B cell (primary cell): ENCODE measurements around the gene PPP4R4. TPM values are rescaled to one million over a fixed set of nuclear protein-coding genes. Genes with fewer than 3 reads are reported as not detected.

Experiments
- ATAC-seq: fragments of 200-7000 bp; cut with Tn5 transposase; one replicate; pipeline ENCODE4 v1.10.0; 2021; ENCODE audit warnings: low read depth, mild to moderate bottlenecking, moderate number of reproducible peaks, moderate library complexity
- CTCF ChIA-PET: fragments of 350-600 bp; sonication (Branson Sonifier 250); formaldehyde crosslinking; loops from one replicate; lab custom pipeline; 2021; ENCODE audit warnings: antibody characterized with exemption, inconsistent platforms; lab: Charles Lee
- POLR2A ChIA-PET: fragments of 350-600 bp; sonication (Branson Sonifier 250); formaldehyde crosslinking; loops from one replicate; lab custom pipeline; 2021; ENCODE audit warnings: antibody characterized with exemption; lab: Charles Lee
- DNase-seq: peaks from one replicate; pipeline ENCODE4 v3.0.0; 2013
- H2AFZ ChIP-seq: 2 replicates; pipeline ENCODE4 v1.6.1; 2012; ENCODE audit warnings: mild to moderate bottlenecking, low read depth, low read length; ENCODE audit not compliant: insufficient read depth, poor library complexity, severe bottlenecking
- H3K27ac ChIP-seq, 2 donors: 1 replicate in 1 of 2; 2 replicates in 1 of 2; pipeline ENCODE4 v1.5.1; 2012 to 2013; ENCODE audit warnings: low read length in 2 of 2, mild to moderate bottlenecking in 2 of 2, moderate library complexity in 1 of 2
- H3K27me3 ChIP-seq, 4 experiments: fragments of 200-600 bp in 1 of 4; sonication (generic) in 1 of 4; replicated peaks in 1 of 4; 1 replicate in 2 of 4; 2 replicates in 2 of 4; pipeline versions ENCODE4 v1.6.1 to v1.7.0; 2013 to 2016; ENCODE audit warnings: low read length in 3 of 4, mild to moderate bottlenecking in 2 of 4, mixed read lengths in 1 of 4, moderate library complexity in 1 of 4; ENCODE audit not compliant: insufficient read depth in 4 of 4, control insufficient read depth in 3 of 4; ENCODE audit errors: control extremely low read depth in 1 of 4
- H3K36me3 ChIP-seq, 2 experiments: replicated peaks in 1 of 2; 1 replicate in 1 of 2; 2 replicates in 1 of 2; pipeline versions ENCODE4 v1.6.1 to v1.7.1; 2013; ENCODE audit warnings: low read length in 1 of 2; ENCODE audit not compliant: insufficient read depth in 2 of 2, control insufficient read depth in 1 of 2; ENCODE audit errors: control extremely low read depth in 1 of 2, extremely low read depth in 1 of 2
- H3K4me1 ChIP-seq, 2 donors: fragments of 200-600 bp in 1 of 2; sonication (generic) in 1 of 2; 1 replicate in 1 of 2; 2 replicates in 1 of 2; pipeline versions ENCODE4 v1.5.1 to v1.6.1; 2013 to 2017; ENCODE audit warnings: low read length in 2 of 2; ENCODE audit not compliant: control insufficient read depth in 2 of 2, insufficient read depth in 2 of 2
- H3K4me2 ChIP-seq: replicated peaks from 2 replicates; pipeline ENCODE3; 2012; ENCODE audit warnings: mild to moderate bottlenecking, low read depth, low read length; ENCODE audit not compliant: poor library complexity, severe bottlenecking
- H3K4me3 ChIP-seq, 5 experiments: fragments of 200-600 bp in 1 of 5; sonication (generic) in 1 of 5; 1 replicate in 3 of 5; 2 replicates in 2 of 5; pipeline versions ENCODE4 v1.5.1 to v1.7.0; 2011 to 2016; ENCODE audit warnings: low read length in 4 of 5, mild to moderate bottlenecking in 4 of 5, low read depth in 2 of 5, control low read depth in 1 of 5, moderate library complexity in 1 of 5; ENCODE audit not compliant: insufficient read depth in 1 of 5; ENCODE audit errors: control extremely low read depth in 1 of 5, extremely low read depth in 1 of 5
- H3K79me2 ChIP-seq: fragments of 200-600 bp; sonication (generic); one replicate; pipeline ENCODE4 v1.6.0; 2016; ENCODE audit warnings: low read length; ENCODE audit not compliant: control insufficient read depth, insufficient read depth
- H3K9ac ChIP-seq: fragments of 200-600 bp; sonication (generic); 2 replicates; pipeline ENCODE4 v1.6.1; 2017; ENCODE audit warnings: mild to moderate bottlenecking, low read length, moderate library complexity
- H3K9me3 ChIP-seq, 3 donors: one replicate each; pipeline versions ENCODE4 v1.6.1 to v1.7.1; 2013; ENCODE audit warnings: low read length in 2 of 3; ENCODE audit not compliant: control insufficient read depth in 2 of 3, insufficient read depth in 1 of 3; ENCODE audit errors: control extremely low read depth in 1 of 3
- H4K20me1 ChIP-seq: 2 replicates; pipeline ENCODE4 v1.6.0; 2012; ENCODE audit warnings: mild to moderate bottlenecking, low read length; ENCODE audit not compliant: insufficient read depth, control insufficient read depth, poor library complexity, severe bottlenecking
- H3K27ac Mint-ChIP-seq: one replicate; pipeline ENCODE4 v1.8.0; 2021; ENCODE audit warnings: mixed read lengths
- H3K27me3 Mint-ChIP-seq: one replicate; pipeline ENCODE4 v1.8.0; 2021; ENCODE audit warnings: mixed read lengths
- H3K4me1 Mint-ChIP-seq: one replicate; pipeline ENCODE4 v1.8.0; 2021; ENCODE audit warnings: mixed read lengths
- H3K4me3 Mint-ChIP-seq: one replicate; pipeline ENCODE4 v1.8.0; 2021; ENCODE audit warnings: mixed read lengths
- H3K9me3 Mint-ChIP-seq: one replicate; pipeline ENCODE4 v1.8.0; 2022; ENCODE audit warnings: mixed read lengths; ENCODE audit not compliant: insufficient read depth
- EZH2 ChIP-seq: IDR thresholded peaks from 2 replicates; pipeline ENCODE4 v1.6.1; 2012; ENCODE audit warnings: borderline replicate concordance, low read depth, mild to moderate bottlenecking, moderate library complexity, low read length; ENCODE audit not compliant: insufficient read depth, poor library complexity, severe bottlenecking
- WGBS: methylation state at CpG from one replicate; pipeline ENCODE4 v1.1.5; 2013; ENCODE audit warnings: missing lambda C conversion rate; ENCODE audit not compliant: insufficient coverage; 5-methylcytosine and 5-hydroxymethylcytosine counted together
- intact Hi-C: fragments of 100-400 bp; cut with micrococcal nuclease; formaldehyde crosslinking; loops from one replicate; pipeline ENCODE4 v1.10.0; 2022
- polyA plus RNA-seq: library from polyadenylated mRNA; depleted of rRNA; stranded (reverse); fragments of >200 nt; gene quantifications from 2 replicates; pipeline ENCODE4 v1.2.3, GENCODE V29; 2012
- total RNA-seq, 2 donors: library from RNA; stranded (reverse); fragments of 120-200 nt in 1 of 2; gene quantifications; 1 replicate in 1 of 2; 2 replicates in 1 of 2; pipeline versions ENCODE4 v1.2.3 to v1.2.4, GENCODE V29; 2013 to 2022
- TF ChIP-seq, protein P1 (sequence below): fragments of 200-600 bp; IDR thresholded peaks from one replicate; pipeline ENCODE4 v1.8.0; 2022; ENCODE audit warnings: antibody characterized with exemption, mild to moderate bottlenecking

Gene PPP4R4
- total and polyA plus RNA-seq, 2 donors (not counting 1 experiment from before 2014, with no cell fraction given): not detected

DNA sequence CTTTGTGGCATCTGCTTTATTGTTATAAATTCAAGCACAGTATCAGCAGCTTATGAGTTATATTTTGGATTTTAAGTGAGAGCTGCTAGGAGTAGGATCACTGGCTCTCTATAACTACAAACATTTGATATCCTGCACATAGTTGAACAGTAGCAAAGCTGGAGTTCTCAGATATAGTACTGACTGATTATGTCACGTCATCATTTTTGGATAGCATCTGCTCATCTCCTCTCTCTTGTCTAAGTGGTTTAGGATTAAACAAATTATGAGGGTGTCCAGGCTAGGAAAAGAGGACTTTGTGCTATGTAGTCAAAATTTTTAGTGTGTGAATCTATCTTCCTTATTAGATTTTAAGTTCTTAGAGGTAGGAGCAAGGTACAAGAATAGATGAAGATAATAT is 18.4 kb downstream of the PPP4R4 start:
- Histone ChIP-seq H3K9ac (no peak overlapping the region), H3K79me2 (no peaks in the 10 kb centered on the region), H3K36me3 (no peaks in the 10 kb centered on the region), H3K27ac (no peak overlapping the region), H4K20me1 (no peaks in the 10 kb centered on the region), H3K9me3 (peaks cover 0 to 4% (median 0%) of the 10 kb centered on the region in 3 donors), H3K4me3 (no peak overlapping the region), H3K27me3 (peaks cover 0 to 13% (median 3%) of the 10 kb centered on the region in 4 experiments), H2AFZ (no peak overlapping the region), H3K4me1 (no peaks in the 10 kb centered on the region), H3K4me2 (no peak overlapping the region)
- TF ChIP-seq EZH2: no peak
- TF ChIP-seq, protein P1, sequence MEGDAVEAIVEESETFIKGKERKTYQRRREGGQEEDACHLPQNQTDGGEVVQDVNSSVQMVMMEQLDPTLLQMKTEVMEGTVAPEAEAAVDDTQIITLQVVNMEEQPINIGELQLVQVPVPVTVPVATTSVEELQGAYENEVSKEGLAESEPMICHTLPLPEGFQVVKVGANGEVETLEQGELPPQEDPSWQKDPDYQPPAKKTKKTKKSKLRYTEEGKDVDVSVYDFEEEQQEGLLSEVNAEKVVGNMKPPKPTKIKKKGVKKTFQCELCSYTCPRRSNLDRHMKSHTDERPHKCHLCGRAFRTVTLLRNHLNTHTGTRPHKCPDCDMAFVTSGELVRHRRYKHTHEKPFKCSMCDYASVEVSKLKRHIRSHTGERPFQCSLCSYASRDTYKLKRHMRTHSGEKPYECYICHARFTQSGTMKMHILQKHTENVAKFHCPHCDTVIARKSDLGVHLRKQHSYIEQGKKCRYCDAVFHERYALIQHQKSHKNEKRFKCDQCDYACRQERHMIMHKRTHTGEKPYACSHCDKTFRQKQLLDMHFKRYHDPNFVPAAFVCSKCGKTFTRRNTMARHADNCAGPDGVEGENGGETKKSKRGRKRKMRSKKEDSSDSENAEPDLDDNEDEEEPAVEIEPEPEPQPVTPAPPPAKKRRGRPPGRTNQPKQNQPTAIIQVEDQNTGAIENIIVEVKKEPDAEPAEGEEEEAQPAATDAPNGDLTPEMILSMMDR: no peak
- peaks cover 49% of the 10 kb centered on the region for H3K27me3 Mint-ChIP-seq
- H3K4me3 Mint-ChIP-seq: no peak overlapping the region
- intact Hi-C loops: no loop called here
- no peaks in the 10 kb centered on the region for H3K4me1 Mint-ChIP-seq
- H3K9me3 Mint-ChIP-seq: peaks cover 4% of the 10 kb centered on the region
- WGBS: 100% methylated on average over 1 of the region's 1 CpG
- no peak overlapping the region for H3K27ac Mint-ChIP-seq
- ChIA-PET POLR2A (no interaction called here), CTCF (interaction anchor here (0.6 to 1.8 kb wide), 2 partner anchors 11 to 351 kb away, joined by 3 to 7 read pairs; no protein-coding TSS in a partner anchor)
- no peak for ATAC-seq
- no peak for DNase-seq

DNA sequence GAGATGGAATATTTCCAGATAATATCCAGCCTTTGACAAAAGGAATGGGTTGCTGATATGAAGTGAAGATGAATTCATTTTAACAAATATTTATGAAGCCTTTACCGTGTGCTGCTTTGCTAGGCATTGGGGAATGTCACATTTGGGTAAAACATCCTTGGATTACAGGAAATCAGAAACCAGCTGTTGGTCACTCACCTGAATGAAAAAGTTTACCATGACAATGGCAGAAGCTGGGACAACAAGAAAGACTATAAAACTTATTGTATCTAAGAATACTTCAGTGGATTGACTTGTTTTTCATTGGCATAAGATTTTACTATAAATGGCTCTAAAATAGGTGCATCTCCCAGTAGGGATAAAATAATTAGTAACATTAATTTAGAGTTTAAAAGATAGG is 19.7 kb downstream of the PPP4R4 start:
- no peak overlapping the region for H3K9ac ChIP-seq
- no peak overlapping the region for H3K4me2 ChIP-seq
- ATAC-seq: no peak
- H2AFZ ChIP-seq: no peak overlapping the region
- no peaks in the 10 kb centered on the region for H3K4me1 ChIP-seq
- no peaks in the 10 kb centered on the region for H3K36me3 ChIP-seq
- Mint-ChIP-seq H3K4me1 (no peaks in the 10 kb centered on the region), H3K4me3 (no peak overlapping the region), H3K9me3 (peaks cover 4% of the 10 kb centered on the region), H3K27ac (no peak overlapping the region), H3K27me3 (peaks cover 45% of the 10 kb centered on the region)
- WGBS: no CpG with 5 or more reads among the region's 1 CpG
- H3K9me3 ChIP-seq: peaks cover 0 to 4% (median 0%) of the 10 kb centered on the region in 3 donors
- peaks cover 0 to 6% (median 3%) of the 10 kb centered on the region in 4 experiments for H3K27me3 ChIP-seq
- TF ChIP-seq, protein P1: no peak
- no peak for TF ChIP-seq EZH2
- no peak overlapping the region for H3K27ac ChIP-seq
- intact Hi-C loops: no loop called here
- no peaks in the 10 kb centered on the region for H4K20me1 ChIP-seq
- no peak for DNase-seq
- no peaks in the 10 kb centered on the region for H3K79me2 ChIP-seq
- no peak overlapping the region for H3K4me3 ChIP-seq
- ChIA-PET CTCF (no interaction called here), POLR2A (no interaction called here)
